A549 treated with DMSO at 1 μM for 4 hours (cell line): Measurements from ENCODE around the gene S100P. TPM values are rescaled to one million over a fixed set of nuclear protein-coding genes. Genes with fewer than 3 reads are reported as not detected.

Source experiments
- total RNA-seq: library from RNA; stranded (reverse); fragments of 200-300 nt; extraction: Qiagen RNA extraction; gene quantifications from 5 replicates; pipeline ENCODE4 v1.2.3, GENCODE V29; 2022; ENCODE audit warnings: low read depth

Gene S100P
- 21.3 to 67.3 TPM (median 61.9 TPM) in 5 replicates for total RNA-seq

GRCh38 chr4:6693231-6694176, at the start of gene S100P:
TSS of gene S100P (plus strand) at chr4:6693878. CDS start at chr4:6693933, 55 bp downstream.

GRCh38 chr4:6709230-6710114, 15.8 kb downstream of the S100P start, which contains the start of gene MRFAP1L1:
TSS of gene MRFAP1L1 (minus strand) at chr4:6709865. CDS start at chr4:6709629, 236 bp downstream.

GRCh38 chr4:6716018-6716911, 22.6 kb downstream of the S100P start, which contains the start of gene BLOC1S4:
TSS of gene BLOC1S4 (plus strand) at chr4:6716174. CDS start at chr4:6716210, 36 bp downstream.

Other genes starting within 250 kb of the S100P start
- 29.6 to 44.0 TPM (median 40.4 TPM) in 5 replicates for gene PPP2R2C, start 221.3 kb upstream of the S100P start, total RNA-seq
- 8.9 to 10.8 TPM (median 9.7 TPM) in 5 replicates for gene MAN2B2, start 118.7 kb upstream of the S100P start, total RNA-seq
- gene MRFAP1, start 53.2 kb upstream of the S100P start, total RNA-seq: 241 to 257 TPM (median 247 TPM) in 5 replicates
- 30.2 to 35.8 TPM (median 34.3 TPM) in 5 replicates for gene MRFAP1L1, start 16.0 kb downstream of the S100P start, total RNA-seq
- 11.9 to 16.0 TPM (median 14.5 TPM) in 5 replicates for gene BLOC1S4, start 22.3 kb downstream of the S100P start, total RNA-seq
- gene KIAA0232, start 88.8 kb downstream of the S100P start, total RNA-seq: 6.6 to 9.9 TPM (median 9.0 TPM) in 5 replicates
- 31.2 to 35.4 TPM (median 34.4 TPM) in 5 replicates for gene TBC1D14, start 215.9 kb downstream of the S100P start, total RNA-seq